Measurements from ENCODE around the gene HTRA3. TPM values are rescaled to one million over a fixed set of nuclear protein-coding genes. Genes with fewer than 3 reads are reported as not detected.

HTRA3 gene
- 10 to 100 TPM; 52.6 to 55.5 TPM for total RNA-seq

DNA sequence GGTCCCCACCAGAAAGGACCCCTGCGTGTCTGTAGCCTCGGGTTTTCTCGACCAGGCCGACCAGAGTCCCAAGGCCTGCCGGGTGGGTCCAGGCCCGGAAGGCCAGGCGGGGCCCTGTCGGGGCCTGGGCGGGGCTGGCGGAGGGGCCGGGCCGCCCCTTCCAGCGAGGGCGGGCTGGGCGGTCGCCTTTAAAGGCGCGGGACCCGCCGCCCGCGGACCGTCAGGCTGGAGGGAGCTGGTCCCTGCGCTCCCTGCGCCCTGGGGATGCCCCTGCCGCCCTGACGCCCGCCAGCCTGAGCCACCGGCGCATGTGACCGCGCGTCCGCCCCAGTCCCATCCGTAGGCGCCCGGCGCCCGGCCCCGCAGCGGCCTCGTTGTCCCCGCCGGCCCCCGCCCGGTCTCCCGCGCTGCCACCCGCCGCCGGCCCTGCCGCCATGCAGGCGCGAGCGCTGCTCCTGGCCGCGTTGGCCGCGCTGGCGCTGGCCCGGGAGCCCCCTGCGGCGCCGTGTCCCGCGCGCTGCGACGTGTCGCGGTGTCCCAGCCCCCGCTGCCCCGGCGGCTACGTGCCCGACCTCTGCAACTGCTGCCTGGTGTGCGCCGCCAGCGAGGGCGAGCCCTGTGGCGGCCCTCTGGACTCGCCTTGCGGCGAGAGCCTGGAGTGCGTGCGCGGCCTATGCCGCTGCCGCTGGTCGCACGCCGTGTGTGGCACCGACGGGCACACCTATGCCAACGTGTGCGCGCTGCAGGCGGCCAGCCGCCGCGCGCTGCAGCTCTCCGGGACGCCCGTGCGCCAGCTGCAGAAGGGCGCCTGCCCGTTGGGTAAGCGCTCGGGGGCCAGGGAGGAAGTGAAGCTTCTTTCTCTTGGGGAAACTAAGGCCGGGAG, at the start of gene HTRA3:
Gene HTRA3, plus strand, starts transcription at position 220 of the 883 bp plus-strand sequence. Its CDS starts 215 bp downstream, at position 435.
- no peak for DNase-seq (ENCODE audit: low spot score)

DNA sequence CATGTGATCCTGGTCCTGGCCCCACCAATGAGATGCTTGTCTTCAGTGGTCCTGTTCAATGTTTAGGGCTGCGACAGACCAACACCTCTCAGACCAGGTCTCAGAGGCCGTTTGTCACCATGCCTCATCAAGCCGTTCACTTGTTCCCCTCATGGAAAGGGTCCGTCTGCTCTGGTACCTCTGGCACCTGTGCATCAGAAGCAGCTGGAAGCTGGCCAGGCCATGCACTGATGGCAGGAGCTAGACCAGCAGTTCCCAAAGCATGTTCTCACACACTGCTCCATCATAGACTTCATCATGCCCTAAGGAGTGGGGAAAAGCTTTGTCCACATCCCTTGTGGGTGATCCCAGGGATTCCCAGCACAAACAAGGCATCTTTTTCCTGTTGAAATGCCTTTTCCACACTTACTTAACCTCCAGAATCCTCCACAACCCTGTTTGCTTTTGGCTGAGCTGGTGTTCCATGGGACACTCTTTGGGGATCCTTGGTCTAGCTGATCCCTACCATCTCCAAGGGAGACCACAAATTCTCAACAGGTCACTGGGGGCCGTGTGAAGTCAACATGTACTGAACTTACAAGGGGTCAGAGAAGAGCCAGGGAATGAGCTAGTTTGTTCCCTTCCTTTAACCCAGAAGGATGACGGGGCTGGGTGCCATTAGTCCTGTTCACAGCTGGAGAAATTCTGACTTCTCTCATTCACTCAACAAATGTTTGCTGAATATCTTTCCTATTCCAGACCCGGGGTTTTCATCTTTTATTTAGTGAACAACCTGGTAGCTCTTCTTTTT, 48.7 kb upstream of the HTRA3 start:
- TF ChIP-seq, protein P1, sequence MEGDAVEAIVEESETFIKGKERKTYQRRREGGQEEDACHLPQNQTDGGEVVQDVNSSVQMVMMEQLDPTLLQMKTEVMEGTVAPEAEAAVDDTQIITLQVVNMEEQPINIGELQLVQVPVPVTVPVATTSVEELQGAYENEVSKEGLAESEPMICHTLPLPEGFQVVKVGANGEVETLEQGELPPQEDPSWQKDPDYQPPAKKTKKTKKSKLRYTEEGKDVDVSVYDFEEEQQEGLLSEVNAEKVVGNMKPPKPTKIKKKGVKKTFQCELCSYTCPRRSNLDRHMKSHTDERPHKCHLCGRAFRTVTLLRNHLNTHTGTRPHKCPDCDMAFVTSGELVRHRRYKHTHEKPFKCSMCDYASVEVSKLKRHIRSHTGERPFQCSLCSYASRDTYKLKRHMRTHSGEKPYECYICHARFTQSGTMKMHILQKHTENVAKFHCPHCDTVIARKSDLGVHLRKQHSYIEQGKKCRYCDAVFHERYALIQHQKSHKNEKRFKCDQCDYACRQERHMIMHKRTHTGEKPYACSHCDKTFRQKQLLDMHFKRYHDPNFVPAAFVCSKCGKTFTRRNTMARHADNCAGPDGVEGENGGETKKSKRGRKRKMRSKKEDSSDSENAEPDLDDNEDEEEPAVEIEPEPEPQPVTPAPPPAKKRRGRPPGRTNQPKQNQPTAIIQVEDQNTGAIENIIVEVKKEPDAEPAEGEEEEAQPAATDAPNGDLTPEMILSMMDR (IDR thresholded peaks at IDR 0.05), result no peak
- H3K36me3 ChIP-seq, result no peaks in the 10 kb centered on the region
- H3K27ac ChIP-seq, result no peak overlapping the region
- DNase-seq (ENCODE audit: low spot score) (no peak), ATAC-seq (ENCODE audit: insufficient number of reproducible peaks, low FRiP score, low read depth) (no peak)
- H3K4me1 ChIP-seq (ENCODE audit: control insufficient read depth in 1 of 2, low read depth in 2 of 2), result no peaks in the 10 kb centered on the region
- no peaks in the 10 kb centered on the region for H3K27me3 ChIP-seq (replicated peaks; ENCODE audit: insufficient read depth)
- no peak overlapping the region for H3K4me3 ChIP-seq
- no peaks in the 10 kb centered on the region for H3K9me3 ChIP-seq

More for the DNA sequence above, at the start of gene HTRA3:
- Histone ChIP-seq H3K36me3 (no peaks in the 10 kb centered on the region), H3K27me3 (replicated peaks; ENCODE audit: insufficient read depth) (no peaks in the 10 kb centered on the region), H3K9me3 (no peaks in the 10 kb centered on the region), H3K4me1 (ENCODE audit: control insufficient read depth in 1 of 2, low read depth in 2 of 2) (peaks cover 2 to 42% of the 10 kb centered on the region in 2 donors), H3K27ac (no peak within 1 kb of the TSS), H3K4me3 (peak within 1 kb of the TSS; percentile 67)
- no peak for ATAC-seq (ENCODE audit: insufficient number of reproducible peaks, low FRiP score, low read depth)
- TF ChIP-seq, protein P1 (IDR thresholded peaks at IDR 0.05), result no peak

- ATAC-seq (ENCODE audit: insufficient number of reproducible peaks, low FRiP score, low read depth) (no peak), DNase-seq (ENCODE audit: low spot score) (no peak)
- H3K27me3 ChIP-seq (replicated peaks; ENCODE audit: insufficient read depth), result no peaks in the 10 kb centered on the region
- peaks cover 0 to 4% of the 10 kb centered on the region in 2 donors for H3K4me1 ChIP-seq (ENCODE audit: control insufficient read depth in 1 of 2, low read depth in 2 of 2)
- H3K27ac ChIP-seq, result no peak overlapping the region
- no peaks in the 10 kb centered on the region for H3K36me3 ChIP-seq
- no peak overlapping the region for H3K4me3 ChIP-seq
- no peaks in the 10 kb centered on the region for H3K9me3 ChIP-seq
- TF ChIP-seq, protein P1 (IDR thresholded peaks at IDR 0.05), result no peak
These were observed 48.1 kb upstream of the HTRA3 start for GRCh38 chr4:8221476-8221875.

- DNase-seq (ENCODE audit: low spot score) (no peak), ATAC-seq (ENCODE audit: insufficient number of reproducible peaks, low FRiP score, low read depth) (no peak)
- TF ChIP-seq, protein P1 (IDR thresholded peaks at IDR 0.05), result no peak
- Histone ChIP-seq H3K27ac (peak overlapping the region in 1 of 2 donors; percentile 10), H3K4me3 (no peak overlapping the region), H3K27me3 (replicated peaks; ENCODE audit: insufficient read depth) (no peaks in the 10 kb centered on the region), H3K36me3 (no peaks in the 10 kb centered on the region), H3K9me3 (no peaks in the 10 kb centered on the region), H3K4me1 (ENCODE audit: control insufficient read depth in 1 of 2, low read depth in 2 of 2) (peaks cover 0 to 9% of the 10 kb centered on the region in 2 donors)
These were observed 47.6 kb upstream of the HTRA3 start for GRCh38 chr4:8221985-8222384.

Measured in thoracic aorta (tissue), 2 donors.